HG03159 (cell line): ENCODE results near the gene BMPER.

Experiments
- ATAC-seq: cut with Tn5 transposase; IDR thresholded peaks from one replicate; pipeline ENCODE4 v1.9.1; 2021; ENCODE audit warnings: mild to moderate bottlenecking, moderate library complexity; ENCODE audit not compliant: unreplicated experiment

The BMPER gene

GRCh38 chr7:34131371-34131770, 226.0 kb downstream of the BMPER start:
- no peak for ATAC-seq

GRCh38 chr7:34133356-34133982, 228.1 kb downstream of the BMPER start:
- no peak for ATAC-seq

- ATAC-seq, result no peak
These were observed 228.8 kb downstream of the BMPER start for GRCh38 chr7:34133983-34134782.

- ATAC-seq, result no peak
These were observed 230.6 kb downstream of the BMPER start for GRCh38 chr7:34135924-34136323.

GRCh38 chr7:34136698-34137097, 231.4 kb downstream of the BMPER start:
- ATAC-seq, result no peak

- ATAC-seq, result no peak
These were observed 231.8 kb downstream of the BMPER start for GRCh38 chr7:34137176-34137575.

GRCh38 chr7:34138483-34138882, 233.1 kb downstream of the BMPER start:
- ATAC-seq, result no peak

GRCh38 chr7:34139086-34139485, 233.7 kb downstream of the BMPER start:
- ATAC-seq, result no peak

- ATAC-seq, result no peak
These were observed 234.7 kb downstream of the BMPER start for GRCh38 chr7:34140066-34140465.

GRCh38 chr7:34143402-34143801, 238.1 kb downstream of the BMPER start:
- no peak for ATAC-seq

- ATAC-seq, result no peak
These were observed 240.3 kb downstream of the BMPER start for GRCh38 chr7:34145603-34146002.

- ATAC-seq, result no peak
These were observed 248.4 kb downstream of the BMPER start for GRCh38 chr7:34153656-34154270.

GRCh38 chr7:34155220-34155908, 250.0 kb downstream of the BMPER start:
- ATAC-seq, result no peak

GRCh38 chr7:34156336-34156735, 251.0 kb downstream of the BMPER start:
- ATAC-seq, result no peak

GRCh38 chr7:34157137-34157536, 251.8 kb downstream of the BMPER start:
- ATAC-seq, result no peak

GRCh38 chr7:34158368-34159153, 253.2 kb downstream of the BMPER start:
- ATAC-seq, result no peak

GRCh38 chr7:34160261-34160752, 255.0 kb downstream of the BMPER start:
- no peak for ATAC-seq

GRCh38 chr7:34162027-34162565, 256.8 kb downstream of the BMPER start:
- no peak for ATAC-seq

GRCh38 chr7:34162677-34163076, 257.3 kb downstream of the BMPER start:
- no peak for ATAC-seq

GRCh38 chr7:34163956-34164355, 258.6 kb downstream of the BMPER start:
- no peak for ATAC-seq
